OCI-LY7 (cell line): Measurements from ENCODE around the gene SLC47A1. TPM values are rescaled to one million over a fixed set of nuclear protein-coding genes. Genes with fewer than 3 reads are reported as not detected.

ENCODE experiments used
- BruUV-seq: library from RNA; stranded (reverse); fragments of 400-500 nt; replicated peaks from 2 replicates; lab custom pipeline; 2021; lab: Mats Ljungman, UMichigan
- CTCF ChIA-PET: fragments of 300-600 bp; sonication (Branson Sonifier 250); formaldehyde crosslinking; loops from one replicate; lab custom pipeline; 2022; ENCODE audit warnings: antibody characterized with exemption; ENCODE audit not compliant: unreplicated experiment; lab: Charles Lee
- POLR2A ChIA-PET: fragments of 300-600 bp; sonication (Branson Sonifier 250); formaldehyde crosslinking; loops from one replicate; lab custom pipeline; 2022; ENCODE audit warnings: antibody characterized with exemption; lab: Charles Lee
- DNase-seq: peaks from one replicate; pipeline ENCODE4 v3.0.0-alpha.2; 2015; ENCODE audit warnings: low spot score
- H2AFZ ChIP-seq: fragments of 200-600 bp; sonication (generic), shearing (Covaris generic); 2 replicates; pipeline ENCODE4 v1.6.1; 2014; ENCODE audit warnings: mild to moderate bottlenecking, antibody characterized with exemption, low read length, moderate library complexity
- H3K27ac ChIP-seq: fragments of 200-600 bp; sonication (generic); 2 replicates; pipeline ENCODE4 v1.5.1; 2014; ENCODE audit warnings: mixed run types, low read depth, mild to moderate bottlenecking, moderate library complexity, low read length, inconsistent platforms; ENCODE audit not compliant: poor library complexity, severe bottlenecking
- H3K36me3 ChIP-seq: fragments of 200-600 bp; sonication (generic); 2 replicates; pipeline ENCODE4 v1.6.1; 2014; ENCODE audit warnings: mild to moderate bottlenecking, antibody characterized with exemption, low read length, moderate library complexity, mixed read lengths; ENCODE audit not compliant: insufficient read depth
- H3K4me1 ChIP-seq: fragments of 200-600 bp; sonication (generic); 2 replicates; pipeline ENCODE4 v1.5.1; 2014; ENCODE audit warnings: mild to moderate bottlenecking, low read length; ENCODE audit not compliant: insufficient read depth, poor library complexity, severe bottlenecking
- H3K4me2 ChIP-seq: fragments of 200-600 bp; sonication (generic); 2 replicates; pipeline ENCODE4 v1.6.1; 2014; ENCODE audit warnings: mild to moderate bottlenecking, low read length
- H3K4me3 ChIP-seq: fragments of 200-600 bp; sonication (generic); 2 replicates; pipeline ENCODE4 v1.5.1; 2014; ENCODE audit warnings: mild to moderate bottlenecking, low read depth, low read length; ENCODE audit not compliant: poor library complexity, severe bottlenecking
- H3K79me2 ChIP-seq: fragments of 200-600 bp; sonication (generic); 2 replicates; pipeline ENCODE4 v1.6.1; 2016; ENCODE audit warnings: low read depth, mild to moderate bottlenecking, low read length, moderate library complexity, mixed read lengths; ENCODE audit not compliant: insufficient read depth
- H3K9me2 ChIP-seq: fragments of 200-600 bp; sonication (generic); 2 replicates; pipeline ENCODE4 v1.6.1; 2016; ENCODE audit warnings: mild to moderate bottlenecking, low read length, mixed read lengths; ENCODE audit not compliant: insufficient read depth
- H3K9me3 ChIP-seq: fragments of 200-600 bp; sonication (generic); 2 replicates; pipeline ENCODE4 v1.6.1; 2014; ENCODE audit warnings: mild to moderate bottlenecking, mixed run types, low read length, mixed read lengths
- H4K20me1 ChIP-seq: fragments of 200-600 bp; sonication (generic); 2 replicates; pipeline ENCODE4 v1.6.1; 2014; ENCODE audit warnings: mild to moderate bottlenecking, antibody characterized with exemption, low read length, moderate library complexity, mixed read lengths; ENCODE audit not compliant: insufficient read depth
- EZH2phosphoT487 ChIP-seq: fragments of 200-600 bp; sonication (generic); IDR thresholded peaks from 2 replicates; pipeline ENCODE4 v1.6.1; 2018; ENCODE audit warnings: low read depth, borderline replicate concordance, mild to moderate bottlenecking, mixed run types, antibody characterized with exemption, low read length, moderate library complexity, mixed read lengths
- intact Hi-C: fragments of 100-400 bp; cut with micrococcal nuclease; formaldehyde crosslinking; loops from one replicate; pipeline ENCODE4 v1.10.0; 2022; ENCODE audit not compliant: unreplicated experiment
- total RNA-seq, 2 experiments: library from RNA; depleted of rRNA in 1 of 2; stranded (reverse); fragments of >200 nt in 1 of 2; shearing (Covaris generic) in 1 of 2; gene quantifications; 2 replicates each; pipeline ENCODE4 v1.2.3, GENCODE V29; 2014 to 2022
- TF ChIP-seq, protein P1 (sequence below): fragments of 200-600 bp; sonication (generic); conservative IDR thresholded peaks from 2 replicates; pipeline ENCODE4 v1.5.1; 2014; ENCODE audit warnings: mild to moderate bottlenecking, antibody characterized with exemption, low read length, moderate library complexity, mixed read lengths

The SLC47A1 gene
- total RNA-seq, 2 experiments from 2014 or later = not detected

DNA sequence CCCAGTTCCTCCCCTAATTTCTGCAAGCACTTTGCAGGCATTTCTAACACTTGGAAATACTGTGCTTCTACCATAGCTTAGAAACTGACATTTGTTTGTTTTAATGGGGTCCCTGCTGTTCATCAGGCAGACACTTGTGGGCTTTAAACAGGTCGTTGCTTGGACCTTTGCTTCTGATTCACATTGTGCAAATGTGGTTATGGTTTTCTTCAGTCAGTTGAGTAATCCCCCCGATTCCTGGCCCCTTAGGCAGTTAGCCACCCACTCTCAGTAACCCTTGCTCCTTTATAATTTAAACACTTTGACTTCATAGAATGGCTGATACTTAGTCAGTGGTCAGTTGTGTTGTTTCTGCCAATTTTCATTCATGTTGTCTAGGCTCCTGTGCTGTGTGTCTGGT, 39.4 kb downstream of the SLC47A1 start:
- Histone ChIP-seq H4K20me1 (no peaks in the 10 kb centered on the region), H2AFZ (no peak overlapping the region), H3K4me1 (peaks cover 20% of the 10 kb centered on the region), H3K9me2 (no peaks in the 10 kb centered on the region), H3K36me3 (no peaks in the 10 kb centered on the region), H3K9me3 (no peaks in the 10 kb centered on the region), H3K27ac (no peak overlapping the region), H3K4me3 (no peak overlapping the region), H3K79me2 (no peaks in the 10 kb centered on the region), H3K4me2 (no peak overlapping the region)
- BruUV-seq = no TSS peak
- intact Hi-C loops = loop anchor here (10.0 kb wide), 1 partner anchor 62 kb away; no protein-coding TSS in a partner anchor
- no peak for DNase-seq
- POLR2A ChIA-PET = no interaction called here
- no peak for TF ChIP-seq EZH2phosphoT487
- TF ChIP-seq, protein P1, sequence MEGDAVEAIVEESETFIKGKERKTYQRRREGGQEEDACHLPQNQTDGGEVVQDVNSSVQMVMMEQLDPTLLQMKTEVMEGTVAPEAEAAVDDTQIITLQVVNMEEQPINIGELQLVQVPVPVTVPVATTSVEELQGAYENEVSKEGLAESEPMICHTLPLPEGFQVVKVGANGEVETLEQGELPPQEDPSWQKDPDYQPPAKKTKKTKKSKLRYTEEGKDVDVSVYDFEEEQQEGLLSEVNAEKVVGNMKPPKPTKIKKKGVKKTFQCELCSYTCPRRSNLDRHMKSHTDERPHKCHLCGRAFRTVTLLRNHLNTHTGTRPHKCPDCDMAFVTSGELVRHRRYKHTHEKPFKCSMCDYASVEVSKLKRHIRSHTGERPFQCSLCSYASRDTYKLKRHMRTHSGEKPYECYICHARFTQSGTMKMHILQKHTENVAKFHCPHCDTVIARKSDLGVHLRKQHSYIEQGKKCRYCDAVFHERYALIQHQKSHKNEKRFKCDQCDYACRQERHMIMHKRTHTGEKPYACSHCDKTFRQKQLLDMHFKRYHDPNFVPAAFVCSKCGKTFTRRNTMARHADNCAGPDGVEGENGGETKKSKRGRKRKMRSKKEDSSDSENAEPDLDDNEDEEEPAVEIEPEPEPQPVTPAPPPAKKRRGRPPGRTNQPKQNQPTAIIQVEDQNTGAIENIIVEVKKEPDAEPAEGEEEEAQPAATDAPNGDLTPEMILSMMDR = no peak
- CTCF ChIA-PET = no interaction called here

DNA sequence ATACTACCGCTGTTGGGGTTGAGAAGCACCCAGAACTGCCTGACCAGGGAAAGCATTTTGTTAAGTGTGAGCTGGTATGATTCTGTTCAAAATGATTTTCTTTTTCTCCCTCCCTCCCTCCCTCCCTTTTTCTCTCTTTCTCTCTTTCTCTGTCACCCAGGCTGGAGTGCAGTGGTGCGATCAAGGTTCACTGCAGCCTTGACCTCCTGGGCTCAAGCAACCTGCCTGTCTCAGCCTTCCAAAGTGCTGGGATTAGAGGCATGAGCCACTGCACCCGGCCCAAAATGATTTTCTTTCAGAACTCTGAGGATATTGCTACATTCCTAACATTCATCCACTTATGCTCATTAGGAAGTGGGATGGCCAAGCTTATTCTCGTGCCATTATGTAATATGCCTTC, 41.3 kb downstream of the SLC47A1 start:
- ChIA-PET POLR2A (interaction anchor here (0.5 kb wide), 1 partner anchor 298 kb away, joined by 3 read pairs; no protein-coding TSS in a partner anchor), CTCF (no interaction called here)
- Histone ChIP-seq H3K36me3 (no peaks in the 10 kb centered on the region), H3K4me3 (no peak overlapping the region), H3K4me2 (no peak overlapping the region), H3K9me2 (no peaks in the 10 kb centered on the region), H3K9me3 (no peaks in the 10 kb centered on the region), H3K4me1 (peaks cover 9% of the 10 kb centered on the region), H4K20me1 (no peaks in the 10 kb centered on the region), H2AFZ (no peak overlapping the region), H3K79me2 (no peaks in the 10 kb centered on the region), H3K27ac (no peak overlapping the region)
- TF ChIP-seq, protein P1 = no peak
- no peak for TF ChIP-seq EZH2phosphoT487
- no TSS peak for BruUV-seq
- intact Hi-C loops = loop anchor here (10.0 kb wide), 1 partner anchor 60 kb away; no protein-coding TSS in a partner anchor
- DNase-seq = no peak

DNA sequence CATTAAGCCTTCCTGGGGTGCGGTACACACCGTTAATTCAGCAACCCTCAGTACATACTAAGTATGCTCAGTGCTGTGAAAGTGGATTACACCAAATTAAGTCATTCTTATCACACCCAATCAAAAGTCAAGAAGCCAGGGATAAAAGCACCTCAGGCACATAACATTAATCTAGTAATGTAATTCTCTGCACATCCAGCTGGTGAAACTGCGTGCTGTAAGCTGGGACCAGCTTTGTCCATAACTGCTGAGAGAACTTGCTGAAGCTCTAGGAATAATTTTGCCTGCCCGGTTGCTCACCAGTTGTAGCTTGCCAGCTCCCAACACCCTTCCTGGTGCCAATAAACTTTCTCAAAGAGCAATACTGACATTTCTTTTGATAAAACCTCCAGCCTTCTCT, 44.9 kb downstream of the SLC47A1 start:
- no peak overlapping the region for H3K4me3 ChIP-seq
- intact Hi-C loops = loop anchor here (10.0 kb wide), 1 partner anchor 56 kb away; no protein-coding TSS in a partner anchor
- DNase-seq = no peak
- ChIA-PET CTCF (no interaction called here), POLR2A (interaction anchor here (1.0 kb wide), 1 partner anchor 10 kb away, joined by 3 read pairs; no protein-coding TSS in a partner anchor)
- no peak overlapping the region for H2AFZ ChIP-seq
- H4K20me1 ChIP-seq = no peaks in the 10 kb centered on the region
- TF ChIP-seq EZH2phosphoT487 = no peak
- TF ChIP-seq, protein P1 = no peak
- H3K4me2 ChIP-seq = no peak overlapping the region
- no peaks in the 10 kb centered on the region for H3K4me1 ChIP-seq
- no TSS peak for BruUV-seq
- H3K27ac ChIP-seq = no peak overlapping the region
- no peaks in the 10 kb centered on the region for H3K9me3 ChIP-seq
- H3K9me2 ChIP-seq = no peaks in the 10 kb centered on the region
- H3K79me2 ChIP-seq = no peaks in the 10 kb centered on the region
- no peaks in the 10 kb centered on the region for H3K36me3 ChIP-seq
